NB4 (cell line): ENCODE results near the gene CLEC20A.
A peak's percentile ranks its signal among the peaks of the same experiment; 100 is the strongest.

Source experiments
- DNase-seq: peaks from one replicate; pipeline ENCODE4 v3.0.0; 2010; ENCODE audit warnings: low read depth
- H3K4me3 ChIP-seq: one replicate; pipeline ENCODE4 v1.5.1; 2011; ENCODE audit warnings: mild to moderate bottlenecking, low read depth, low read length, moderate library complexity
- CTCF ChIP-seq: IDR thresholded peaks from one replicate; pipeline ENCODE4 v1.5.1; 2012; ENCODE audit warnings: low read depth, low read length
- MAX ChIP-seq: IDR thresholded peaks from 2 replicates; pipeline ENCODE4 v1.6.1; 2011; ENCODE audit warnings: low read depth, low read length
- MYC ChIP-seq: IDR thresholded peaks from 2 replicates; pipeline ENCODE4 v1.6.1; 2011; ENCODE audit warnings: low read depth, low read length
- POLR2A ChIP-seq: IDR thresholded peaks from 2 replicates; pipeline ENCODE4 v1.6.1; 2011; ENCODE audit warnings: mild to moderate bottlenecking; ENCODE audit not compliant: insufficient read length; ENCODE audit errors: extremely low read depth

Gene CLEC20A

GRCh38 chr1:178501705-178502329 lies 5.1 kb upstream of the CLEC20A start:
- DNase-seq = peak; percentile 70
- TF ChIP-seq POLR2A = no peak
- TF ChIP-seq MYC = no peak
- peak; percentile 95 for TF ChIP-seq CTCF
- no peak for TF ChIP-seq MAX
- no peak overlapping the region for H3K4me3 ChIP-seq

- H3K4me3 ChIP-seq = no peak overlapping the region
- TF ChIP-seq CTCF (no peak), MAX (no peak), MYC (no peak), POLR2A (no peak)
- DNase-seq = no peak
Measured at GRCh38 chr1:178500936-178501554, 4.3 kb upstream of the CLEC20A start.

- no peak for DNase-seq
- no peak overlapping the region for H3K4me3 ChIP-seq
- TF ChIP-seq POLR2A (no peak), MYC (no peak), CTCF (peak; percentile 20), MAX (no peak)
Measured at GRCh38 chr1:178500091-178500770, 3.5 kb upstream of the CLEC20A start.

GRCh38 chr1:178498896-178499675 lies 2.3 kb upstream of the CLEC20A start:
- no peak for TF ChIP-seq CTCF
- no peak for TF ChIP-seq MYC
- TF ChIP-seq MAX = no peak
- no peak for TF ChIP-seq POLR2A
- no peak overlapping the region for H3K4me3 ChIP-seq
- no peak for DNase-seq

GRCh38 chr1:178497903-178498478 lies 1.2 kb upstream of the CLEC20A start:
- H3K4me3 ChIP-seq = no peak overlapping the region
- DNase-seq = no peak
- TF ChIP-seq MAX = no peak
- no peak for TF ChIP-seq MYC
- no peak for TF ChIP-seq CTCF
- no peak for TF ChIP-seq POLR2A
